Measurements from ENCODE around the gene TMEM202.
"Not testable (repeated sequence)": the region's sequence is repeated elsewhere in the genome, so short reads cannot be mapped to it uniquely, and the experiment has no call there.

Gene TMEM202

DNA sequence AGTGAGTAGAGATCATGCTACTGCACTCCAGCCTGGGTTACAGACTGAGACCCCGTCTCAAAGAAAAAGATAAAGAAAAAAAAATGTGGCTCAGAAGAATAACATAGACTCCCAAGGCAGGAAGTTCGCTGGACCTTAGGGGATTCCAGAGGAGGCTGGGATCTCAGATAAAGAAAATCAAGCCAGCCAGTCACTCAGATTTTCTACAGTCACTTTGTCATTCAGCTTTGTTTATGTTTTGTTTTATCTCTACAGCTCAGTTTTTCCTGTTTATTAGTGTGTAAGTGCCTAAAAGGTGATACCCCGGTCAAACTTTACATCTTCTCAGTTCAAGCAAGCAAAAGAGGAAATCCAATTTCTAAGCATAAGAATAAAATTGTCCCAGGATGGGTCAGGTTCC is 6.3 kb downstream of the TMEM202 start:
- no peak for DNase-seq

GRCh38 chr15:72404841-72405240 is 6.7 kb downstream of the TMEM202 start:
- no peak for DNase-seq

GRCh38 chr15:72406936-72407335 is 8.8 kb downstream of the TMEM202 start:
- DNase-seq, result no peak

DNA sequence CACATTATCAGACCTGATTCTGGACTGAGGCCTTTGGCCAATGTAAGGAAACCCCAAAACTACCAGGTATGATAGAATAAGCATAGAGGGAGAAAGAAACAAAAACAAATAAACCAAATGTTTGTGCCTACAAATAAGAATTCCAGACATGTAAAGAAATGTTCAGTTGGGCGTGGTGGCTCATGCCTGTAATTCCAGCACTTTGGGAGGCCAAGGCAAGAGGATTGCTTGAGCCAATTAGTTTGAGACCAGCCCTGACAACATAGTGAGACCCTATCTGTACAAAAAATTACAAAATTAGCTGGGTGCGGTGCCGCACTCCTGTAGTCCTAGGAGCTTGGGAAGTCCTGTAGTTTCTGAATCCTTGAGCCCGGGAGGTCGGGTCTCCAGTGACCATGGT is 13.0 kb downstream of the TMEM202 start:
- DNase-seq, result no peak

GRCh38 chr15:72411544-72411943 is 13.4 kb downstream of the TMEM202 start:
- no peak for DNase-seq

GRCh38 chr15:72413337-72413736 is 15.2 kb downstream of the TMEM202 start:
- not testable (repeated sequence) for DNase-seq

- DNase-seq, result no peak
Observed at GRCh38 chr15:72415304-72415703, 17.2 kb downstream of the TMEM202 start.

DNA sequence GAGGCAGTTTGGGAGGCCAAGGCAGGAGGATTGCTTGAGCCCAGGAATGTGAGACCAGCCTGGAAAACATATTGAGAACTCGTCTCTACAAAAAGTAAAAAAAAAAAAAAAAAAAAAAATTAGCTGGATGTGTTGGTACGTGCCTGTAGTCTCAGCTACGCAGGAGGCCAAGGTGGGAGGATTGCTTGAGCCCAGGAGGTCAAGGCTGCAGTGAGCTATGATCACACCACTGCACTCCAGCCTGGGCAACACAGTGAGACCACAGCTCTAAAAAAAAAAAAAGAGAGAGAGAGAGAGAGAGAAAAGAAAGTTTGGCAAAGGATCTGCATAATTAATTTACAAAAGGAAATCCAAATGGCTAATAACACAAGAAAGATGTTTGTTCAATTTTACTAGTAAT is 21.7 kb downstream of the TMEM202 start:
- not testable (repeated sequence) for DNase-seq

DNA sequence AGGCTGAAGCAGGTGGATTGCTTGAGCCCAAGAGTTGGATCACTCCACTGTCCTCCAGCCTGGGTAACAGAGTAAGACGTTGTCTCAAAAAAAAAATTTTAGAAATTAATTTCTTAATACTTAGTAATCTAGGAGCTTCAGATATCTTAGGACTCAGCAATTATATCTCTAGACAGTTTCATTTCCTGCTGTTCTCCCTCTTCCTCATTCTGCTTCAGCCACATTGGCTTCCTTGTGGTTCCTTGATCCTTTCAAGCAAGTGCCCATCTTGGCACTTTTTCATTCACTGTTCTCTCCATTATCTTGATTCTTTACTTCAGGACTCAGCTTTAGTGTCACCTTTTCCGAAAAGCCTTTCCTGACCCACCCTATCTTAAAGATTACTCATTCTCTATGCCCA is 22.5 kb downstream of the TMEM202 start:
- no peak for DNase-seq

- DNase-seq, result no peak
Observed at GRCh38 chr15:72421484-72421883, 23.4 kb downstream of the TMEM202 start.

DNA sequence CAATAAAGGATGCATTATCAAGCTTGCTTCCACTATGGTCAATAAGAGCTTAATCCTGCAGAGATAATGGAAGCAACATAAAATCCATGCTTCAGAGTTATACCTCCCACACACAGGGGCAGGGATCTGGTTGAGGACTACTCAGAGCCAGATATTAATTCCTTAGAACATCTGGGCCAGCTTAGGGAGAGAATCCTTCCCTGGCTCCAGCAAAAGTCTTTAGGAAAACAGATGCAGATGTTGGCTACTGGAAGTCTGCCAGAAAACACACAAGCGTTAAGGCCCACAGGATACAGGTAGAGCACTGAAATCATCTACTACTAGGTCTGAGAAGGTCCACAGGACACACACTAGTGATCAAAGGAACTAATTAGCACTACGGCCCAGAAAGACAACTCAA is 25.2 kb downstream of the TMEM202 start:
- no peak for DNase-seq

DNA sequence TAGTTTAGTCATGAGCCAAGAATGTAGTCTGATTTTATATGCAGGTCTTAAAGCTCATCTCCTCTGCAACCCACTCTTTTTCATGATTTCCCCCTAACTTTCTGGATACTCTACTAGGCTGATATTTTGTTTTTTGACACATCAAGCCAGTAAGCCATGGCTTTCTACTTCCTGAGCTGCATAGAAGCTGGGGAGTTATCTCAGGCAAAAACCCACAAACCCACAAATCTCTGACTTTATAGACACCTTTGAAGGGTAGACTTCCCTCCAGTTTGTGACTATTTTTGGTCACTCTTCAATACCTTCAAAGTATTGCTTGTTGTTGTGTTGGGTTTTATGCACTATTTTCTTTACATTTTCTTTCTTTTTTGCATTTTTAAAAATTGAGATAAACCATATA is 28.6 kb downstream of the TMEM202 start:
- DNase-seq, result no peak

DNA sequence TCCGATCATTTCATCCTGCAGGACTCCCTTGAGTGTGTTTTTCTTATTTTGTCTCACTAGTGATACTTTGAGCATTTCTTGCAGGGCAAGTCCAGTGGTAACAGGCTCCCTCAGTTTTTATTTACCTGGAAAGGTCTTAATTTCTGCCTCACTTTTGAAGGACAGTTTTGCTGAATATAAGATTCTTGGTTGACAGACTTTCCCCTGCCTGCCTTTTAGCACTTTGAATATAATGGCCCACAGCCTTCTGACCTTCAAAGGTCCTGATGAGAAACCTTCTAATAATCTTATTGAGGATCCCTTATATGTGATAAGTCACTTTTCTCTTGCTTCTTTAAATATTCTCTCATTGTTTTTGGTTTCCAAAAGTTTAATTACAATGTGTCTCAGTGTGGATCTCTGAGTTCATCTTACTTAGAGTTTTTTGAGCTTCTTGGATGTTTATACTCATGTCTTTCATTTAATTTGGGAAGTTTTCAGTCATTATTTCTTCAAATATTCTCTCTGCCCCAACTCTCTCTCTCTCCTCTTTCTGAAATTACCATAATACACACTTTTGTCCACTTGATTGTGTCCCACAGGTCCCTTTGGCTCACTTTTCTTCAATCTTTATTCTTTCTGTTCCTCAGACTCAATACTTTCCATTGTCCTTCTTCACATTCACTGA is 39.7 kb downstream of the TMEM202 start:
- DNase-seq, result no peak

DNA sequence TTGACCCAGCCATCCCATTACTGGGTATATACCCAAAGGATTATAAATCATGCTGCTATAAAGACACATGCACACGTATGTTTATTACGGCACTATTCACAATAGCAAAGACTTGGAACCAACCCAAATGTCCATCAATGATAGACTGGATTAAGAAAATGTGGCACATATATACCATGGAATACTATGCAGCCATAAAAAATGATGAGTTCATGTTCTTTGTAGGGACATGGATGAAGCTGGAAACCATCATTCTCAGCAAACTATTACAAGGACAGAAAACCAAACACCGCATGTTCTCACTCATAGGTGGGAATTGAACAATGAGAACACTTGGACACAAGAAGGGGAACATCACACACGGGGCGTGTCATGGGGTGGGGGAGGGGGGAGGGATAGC is 44.7 kb downstream of the TMEM202 start:
- DNase-seq, result not testable (repeated sequence)

DNA sequence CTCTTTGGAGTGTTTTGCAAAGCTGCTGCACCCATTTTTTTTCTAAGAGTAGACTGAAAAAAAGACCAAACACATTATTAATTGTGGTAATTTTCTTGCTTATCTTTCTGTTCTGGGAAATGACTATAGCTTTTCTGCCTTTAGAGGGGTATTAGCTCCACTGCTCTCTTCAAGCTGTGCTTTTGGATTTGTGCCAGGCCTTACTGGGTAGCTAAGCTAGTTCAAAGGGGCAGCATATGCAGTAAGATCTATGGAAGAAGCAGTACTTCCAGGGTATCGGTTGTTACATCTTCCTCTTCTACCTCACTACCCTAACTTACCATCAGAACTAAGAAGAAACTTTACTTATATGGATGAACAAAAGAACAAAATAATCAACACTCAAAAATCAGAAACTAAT is 47.3 kb downstream of the TMEM202 start:
- no peak for DNase-seq

DNA sequence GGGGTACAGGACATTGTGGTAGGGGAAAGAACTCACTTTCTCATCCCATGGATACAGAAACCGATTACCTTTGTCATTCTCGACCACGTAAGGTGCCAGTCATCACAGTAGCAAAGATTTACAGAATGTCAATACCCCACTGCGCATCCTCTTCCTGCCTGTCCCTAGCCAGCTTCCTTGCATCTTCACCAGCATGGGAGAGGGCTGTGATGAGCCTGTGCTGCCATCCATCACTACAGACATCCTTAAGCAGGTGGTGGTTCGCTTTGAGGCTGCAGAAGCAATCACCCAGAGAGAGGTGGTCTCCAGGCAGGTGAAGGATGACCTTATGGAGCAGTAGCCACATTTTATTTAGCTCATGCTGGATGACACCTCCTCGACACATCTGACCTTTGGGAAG is 52.7 kb downstream of the TMEM202 start:
- DNase-seq, result no peak

DNA sequence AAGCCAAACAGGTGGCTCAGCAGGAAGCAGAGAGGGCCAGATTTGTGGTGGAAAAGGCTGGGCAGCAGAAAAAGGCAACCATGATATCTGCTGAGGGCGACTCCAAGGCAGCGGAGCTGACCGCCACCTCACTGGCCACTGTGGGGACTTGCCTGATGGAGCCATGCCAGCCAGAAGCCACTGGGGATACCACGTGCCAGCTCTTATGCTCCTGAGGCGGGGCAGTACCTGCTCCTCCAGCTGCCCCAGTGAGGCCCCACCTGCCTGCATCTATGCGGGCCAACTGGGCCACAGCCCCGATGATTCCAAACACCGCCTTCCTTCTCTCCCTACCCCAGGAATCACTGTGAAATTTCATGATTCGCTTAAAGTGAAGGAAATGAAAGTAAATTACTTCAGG is 53.1 kb downstream of the TMEM202 start:
- DNase-seq, result no peak

GRCh38 chr15:72456684-72457083 is 58.6 kb downstream of the TMEM202 start:
- DNase-seq, result no peak

Measured in central memory CD4-positive, alpha-beta T cell (primary cell).